Activated CD4-positive, CD25-positive, alpha-beta regulatory T cell (primary cell): Measurements from ENCODE around the gene CDCP1.
"Not testable (repeated sequence)": the region's sequence is repeated elsewhere in the genome, so short reads cannot be mapped to it uniquely, and the experiment has no call there.

Experiments used
- DNase-seq, 4 experiments: peaks; one replicate each; lab custom pipeline; 2025; lab: John Stamatoyannopoulos, UW

The CDCP1 gene

DNA sequence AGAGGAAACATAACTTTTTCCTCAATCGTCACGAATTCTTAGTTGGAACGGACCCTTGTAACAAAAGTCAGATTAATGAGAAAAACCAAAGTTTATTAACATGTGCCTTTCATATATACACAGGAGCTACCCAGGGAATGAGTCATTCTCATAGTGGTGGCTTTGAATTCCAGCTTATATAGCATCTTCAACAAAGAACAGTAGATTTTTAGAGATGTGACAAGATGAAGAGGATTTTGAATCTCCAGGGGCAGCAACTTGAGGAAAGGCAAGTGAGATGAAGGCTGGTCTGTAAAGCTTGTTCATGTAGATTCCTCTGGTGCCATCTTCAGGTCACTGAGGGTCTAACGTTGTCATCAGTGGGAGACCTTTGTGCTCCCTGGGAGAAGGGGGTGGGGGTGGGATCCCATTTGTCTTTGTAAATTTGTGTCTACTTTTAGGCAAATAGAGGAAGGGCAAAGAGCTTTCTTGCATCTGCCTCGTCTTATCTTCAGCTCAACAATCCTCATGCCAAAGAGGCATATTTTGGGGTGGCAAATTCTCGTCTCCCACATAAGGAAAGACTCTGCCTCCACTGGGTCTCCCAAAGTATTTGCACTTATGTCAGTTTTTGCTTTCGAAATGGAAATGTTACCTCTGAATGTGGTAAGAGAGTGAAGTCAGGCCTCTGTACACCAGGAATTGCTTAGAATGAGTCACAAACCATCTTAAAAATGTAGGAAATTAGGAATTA is 90.6 kb downstream of the CDCP1 start:
- DNase-seq = no peak

DNA sequence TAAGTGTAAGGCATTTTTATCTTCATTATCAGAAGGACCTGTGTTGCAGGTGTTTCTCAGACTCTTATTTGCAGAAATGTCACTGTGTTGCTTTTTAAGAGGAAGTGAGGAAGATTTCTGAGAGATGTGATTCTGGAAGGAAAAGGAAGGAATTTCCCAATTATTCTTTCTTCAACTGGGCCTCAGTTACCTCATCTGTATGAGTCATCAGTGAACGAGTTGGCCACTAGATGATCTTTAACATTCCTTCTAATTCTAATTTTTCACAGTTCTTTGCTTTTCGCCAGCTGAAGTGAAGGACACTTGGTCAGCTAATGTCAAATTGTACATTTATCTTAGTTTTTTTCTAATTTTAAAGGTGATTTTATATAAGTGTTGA is 91.2 kb downstream of the CDCP1 start:
- DNase-seq = no peak

DNA sequence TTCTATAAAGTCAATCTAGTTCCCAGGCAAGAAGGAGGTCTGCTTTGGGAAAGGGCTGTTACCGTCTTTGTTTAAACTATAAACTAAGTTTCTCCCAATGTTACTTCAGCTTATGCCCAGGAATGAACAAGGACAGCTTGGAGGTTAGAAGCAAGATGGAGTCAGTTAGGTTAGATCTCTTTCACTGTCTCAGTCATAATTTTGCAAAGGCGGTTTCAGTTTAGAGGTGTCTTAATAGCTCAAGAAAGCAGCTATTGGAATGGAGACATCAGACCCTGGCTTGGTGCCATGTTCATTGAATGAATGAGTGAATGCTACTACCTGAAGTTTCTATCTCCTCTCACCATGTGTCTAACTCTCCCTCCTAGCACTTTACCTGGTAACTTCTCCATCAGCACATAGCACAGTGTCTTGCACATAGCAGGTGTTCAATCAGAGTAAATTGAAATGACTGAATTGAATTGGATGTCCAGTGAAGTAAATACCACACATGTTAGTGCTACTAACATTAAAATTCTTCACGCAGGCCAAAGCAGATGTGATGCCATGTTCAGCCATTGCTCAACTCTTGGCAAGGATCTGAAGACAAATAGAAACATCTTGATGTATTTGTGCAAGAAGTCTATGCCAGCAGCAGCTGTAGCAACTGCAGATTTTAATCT is 91.9 kb downstream of the CDCP1 start:
- DNase-seq = no peak

DNA sequence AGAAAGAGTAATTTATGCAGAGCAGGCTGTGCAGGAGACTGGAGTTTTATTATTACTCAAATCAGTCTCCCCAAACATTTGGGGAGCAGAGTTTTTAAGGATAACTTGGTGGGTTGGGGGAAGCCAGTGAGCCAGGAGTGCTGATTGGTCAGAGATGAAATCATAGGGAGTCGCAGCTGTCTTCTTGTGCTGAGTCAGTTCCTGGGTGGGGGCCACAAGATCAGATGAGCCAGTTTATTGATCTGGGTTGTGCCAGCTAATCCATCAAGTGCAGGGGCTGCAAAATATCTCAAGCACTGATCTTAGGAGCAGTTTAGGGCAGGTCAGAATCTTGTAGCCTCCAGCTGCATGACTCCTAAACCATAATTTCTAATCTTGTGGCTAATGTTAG is 92.4 kb downstream of the CDCP1 start:
- not testable (repeated sequence) for DNase-seq

DNA sequence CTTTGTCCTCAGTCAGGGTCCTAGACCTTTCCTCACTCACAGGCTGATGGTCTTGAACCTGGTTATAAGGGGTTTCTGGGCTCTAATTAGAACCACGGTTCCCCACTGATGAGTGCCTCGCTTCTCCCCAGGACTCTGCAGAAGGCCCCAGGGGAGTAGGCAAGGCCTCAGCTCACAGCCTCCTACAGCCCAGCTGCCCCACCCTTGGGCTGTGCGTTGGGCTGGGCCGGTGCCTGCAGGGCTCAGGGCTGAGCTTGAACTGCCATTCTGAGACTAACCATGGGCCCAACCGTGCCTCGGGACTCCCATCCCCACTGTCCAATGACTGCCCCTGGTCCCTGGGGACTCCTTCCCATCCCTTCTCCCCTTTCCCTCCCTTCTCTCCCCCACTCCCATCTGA is 94.5 kb downstream of the CDCP1 start:
- DNase-seq = no peak

DNA sequence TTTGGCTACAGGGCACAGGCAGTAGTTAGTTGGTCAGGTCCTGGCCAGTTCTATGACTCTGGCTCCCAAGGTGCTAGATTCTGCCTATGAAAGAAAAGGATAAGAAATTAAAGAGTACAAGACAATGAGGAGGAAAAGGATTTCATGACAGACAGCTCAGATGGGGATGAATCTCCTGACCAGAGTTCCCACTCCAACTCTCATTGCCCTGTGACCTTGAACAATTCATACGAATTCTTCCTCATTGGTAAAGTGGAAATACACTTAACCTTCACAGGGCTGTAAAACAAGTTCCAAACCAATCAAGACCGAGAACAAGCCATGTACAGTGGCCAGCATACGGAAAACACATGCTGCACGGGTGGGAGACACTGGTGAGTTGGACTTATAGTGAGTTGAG is 96.4 kb downstream of the CDCP1 start:
- DNase-seq = no peak

DNA sequence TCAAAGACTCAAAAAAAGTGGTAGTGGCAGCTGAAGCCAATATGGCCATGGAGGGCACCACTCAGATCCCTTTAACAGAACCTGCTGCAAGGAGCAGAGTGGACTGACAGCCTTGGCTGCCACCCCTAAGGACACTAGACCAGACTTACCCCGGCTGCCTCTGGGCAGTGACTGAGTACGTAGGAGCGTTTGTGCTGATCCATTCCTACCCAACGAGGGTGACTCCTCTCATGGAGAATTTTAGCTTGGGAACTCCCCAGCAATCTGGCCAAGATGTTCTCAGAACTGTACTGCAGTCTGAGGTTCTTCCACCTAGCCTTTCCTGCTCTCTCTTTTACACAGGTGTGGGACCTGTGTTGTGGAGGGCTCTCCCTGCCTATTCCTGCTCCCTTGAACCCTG is 97.9 kb downstream of the CDCP1 start:
- no peak for DNase-seq

DNA sequence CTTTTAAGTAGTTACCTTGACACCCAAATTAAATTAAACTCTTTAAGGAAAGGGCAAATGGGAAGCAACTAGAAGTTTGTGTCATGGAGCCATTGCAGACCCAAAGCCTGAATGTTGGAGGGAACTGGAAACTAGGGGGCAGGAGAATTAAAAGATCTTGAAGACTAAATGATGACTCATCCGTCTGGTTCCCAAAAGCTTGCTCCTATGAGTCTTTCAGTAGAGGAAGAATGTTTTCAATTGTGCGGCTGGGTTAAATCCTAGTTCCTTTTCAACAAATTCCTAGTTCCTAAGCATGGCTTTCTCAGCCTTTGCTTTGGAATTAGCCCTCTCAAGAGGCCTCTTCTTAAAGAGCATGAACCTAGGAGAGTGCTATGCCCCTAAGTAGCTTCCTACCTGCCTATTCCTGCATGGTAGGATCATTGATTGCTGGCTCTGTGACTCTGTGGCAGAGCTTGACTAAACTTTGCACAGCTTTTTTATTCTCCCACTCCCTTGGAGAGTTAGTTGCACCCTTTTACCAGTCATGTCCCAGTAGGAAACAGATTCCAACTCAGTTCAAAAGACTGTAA is 102.4 kb downstream of the CDCP1 start:
- DNase-seq = no peak

DNA sequence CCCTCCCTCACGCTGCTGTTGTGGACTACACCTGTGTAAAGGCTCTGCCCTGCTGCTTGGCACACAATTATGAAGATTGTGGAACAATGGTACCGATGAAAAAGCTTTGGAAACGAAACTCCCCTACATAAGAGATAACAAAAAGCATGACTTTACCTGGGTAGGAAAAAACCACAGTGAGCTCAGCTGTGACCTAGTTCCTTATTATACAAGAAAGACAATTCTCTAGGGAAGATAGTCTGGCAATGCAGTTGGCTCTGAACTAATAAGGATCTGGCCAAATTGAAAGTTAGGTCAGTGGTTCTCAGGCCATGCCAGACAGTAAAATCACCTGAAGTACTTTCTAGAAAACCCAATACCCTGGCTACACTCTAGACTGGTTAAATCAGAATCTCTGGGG is 104.0 kb downstream of the CDCP1 start:
- no peak for DNase-seq

DNA sequence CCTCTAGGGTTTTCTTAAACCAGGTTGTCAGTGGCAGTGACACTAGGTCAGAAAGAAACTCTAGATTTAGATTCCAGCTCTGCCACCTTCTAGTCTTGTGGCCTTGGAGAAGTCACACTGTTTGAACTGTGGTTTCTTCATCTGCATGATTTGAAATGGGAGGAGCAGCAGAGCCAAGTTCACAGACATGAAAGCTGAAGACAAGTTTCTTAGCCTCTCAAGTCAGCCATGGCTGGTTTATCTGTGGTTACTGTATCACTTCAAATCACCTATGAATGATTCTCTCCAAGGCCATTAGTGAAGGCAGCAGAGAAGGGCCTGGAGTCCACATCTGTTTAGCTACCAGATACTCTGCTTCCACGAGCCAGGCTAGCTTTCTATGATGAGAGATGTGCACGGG is 104.5 kb downstream of the CDCP1 start:
- no peak for DNase-seq

DNA sequence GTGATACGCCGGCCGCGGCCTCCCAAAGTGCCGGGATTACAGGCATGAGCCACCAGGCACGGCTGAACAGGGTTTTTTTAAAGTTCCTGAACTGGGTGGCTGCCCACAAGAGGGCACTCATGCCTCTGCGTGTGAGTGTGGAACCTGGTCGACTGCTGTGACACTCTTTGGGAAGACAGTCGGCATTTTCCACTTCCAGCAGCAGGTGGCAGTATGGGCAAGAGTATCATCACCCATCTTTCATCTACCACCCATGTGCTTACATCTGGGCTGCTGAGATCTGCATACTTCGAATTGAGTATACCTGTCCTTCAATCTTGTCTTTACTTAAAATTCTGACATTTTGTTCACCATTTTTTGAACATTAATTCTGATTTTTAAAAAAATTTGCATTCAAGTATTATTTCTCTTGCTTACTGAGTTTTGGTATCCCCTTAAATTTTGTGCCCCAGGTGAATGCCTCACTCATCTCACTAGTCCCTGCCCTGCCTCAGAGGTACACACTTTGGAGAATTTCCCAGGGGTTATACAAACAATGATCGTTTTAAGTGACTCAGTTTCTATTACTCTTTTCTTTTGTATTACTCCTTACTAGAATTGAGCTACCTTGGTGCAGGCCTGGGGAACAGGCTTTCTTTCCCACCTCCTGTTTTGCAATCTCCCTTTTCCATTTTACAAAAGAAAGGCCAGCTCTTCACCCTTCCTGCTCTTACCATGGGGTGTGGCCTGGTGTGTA is 108.3 kb downstream of the CDCP1 start:
- DNase-seq = peak; percentile 75 to 87 (median 76)

DNA sequence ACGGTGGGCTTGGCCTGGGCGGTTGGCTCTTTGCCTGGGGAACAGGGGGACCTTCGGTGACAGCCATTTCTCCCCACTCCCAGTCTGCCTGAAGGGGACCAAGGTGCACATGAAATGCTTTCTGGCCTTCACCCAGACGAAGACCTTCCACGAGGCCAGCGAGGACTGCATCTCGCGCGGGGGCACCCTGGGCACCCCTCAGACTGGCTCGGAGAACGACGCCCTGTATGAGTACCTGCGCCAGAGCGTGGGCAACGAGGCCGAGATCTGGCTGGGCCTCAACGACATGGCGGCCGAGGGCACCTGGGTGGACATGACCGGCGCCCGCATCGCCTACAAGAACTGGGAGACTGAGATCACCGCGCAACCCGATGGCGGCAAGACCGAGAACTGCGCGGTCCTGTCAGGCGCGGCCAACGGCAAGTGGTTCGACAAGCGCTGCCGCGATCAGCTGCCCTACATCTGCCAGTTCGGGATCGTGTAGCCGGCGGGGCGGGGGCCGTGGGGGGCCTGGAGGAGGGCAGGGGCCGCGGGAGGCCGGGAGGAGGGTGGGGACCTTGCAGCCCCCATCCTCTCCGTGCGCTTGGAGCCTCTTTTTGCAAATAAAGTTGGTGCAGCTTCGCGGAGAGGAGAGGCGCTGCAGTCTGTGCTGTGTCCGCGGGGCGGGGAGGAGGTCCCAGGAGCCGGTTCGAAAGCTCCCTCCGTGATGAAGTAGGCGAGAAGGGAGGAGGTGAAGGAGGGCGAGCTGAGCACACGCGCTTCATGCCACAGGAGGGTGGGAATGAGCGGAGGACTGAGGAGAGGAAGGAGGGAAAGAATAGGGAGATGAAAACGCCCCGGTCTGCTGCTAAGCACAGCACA is 110.5 kb downstream of the CDCP1 start:
- no peak for DNase-seq

DNA sequence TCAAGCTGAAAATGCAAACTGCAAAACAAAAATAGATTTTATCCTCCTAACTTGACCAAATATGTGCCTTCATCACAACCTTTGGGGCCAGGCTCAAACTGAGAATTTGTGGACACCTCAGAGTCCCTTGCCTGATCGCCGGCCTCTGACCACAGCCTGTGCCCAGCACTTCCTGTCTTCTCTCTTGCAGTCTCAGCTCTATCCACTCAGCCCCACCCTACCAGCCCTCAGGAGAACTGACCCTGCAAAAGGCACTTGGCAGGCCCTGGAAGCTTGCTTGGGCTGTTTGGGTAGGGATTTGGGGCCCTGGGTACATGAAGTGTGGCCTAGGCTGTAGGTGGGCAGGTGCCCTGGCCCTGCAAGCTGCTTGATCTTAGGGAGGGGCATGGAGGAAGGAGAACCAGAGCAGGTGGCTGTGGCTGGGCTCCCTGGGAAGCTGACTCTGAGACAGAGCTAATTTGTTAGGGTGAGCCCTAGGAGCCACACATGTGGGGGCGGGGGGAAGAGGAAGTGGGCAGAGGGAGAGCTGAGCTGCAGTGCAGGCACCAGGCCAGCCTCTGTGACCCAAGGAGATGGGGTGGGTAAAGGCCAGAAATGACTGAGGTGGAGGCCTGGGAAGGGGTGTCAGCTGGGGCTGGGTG is 111.4 kb downstream of the CDCP1 start:
- no peak for DNase-seq

DNA sequence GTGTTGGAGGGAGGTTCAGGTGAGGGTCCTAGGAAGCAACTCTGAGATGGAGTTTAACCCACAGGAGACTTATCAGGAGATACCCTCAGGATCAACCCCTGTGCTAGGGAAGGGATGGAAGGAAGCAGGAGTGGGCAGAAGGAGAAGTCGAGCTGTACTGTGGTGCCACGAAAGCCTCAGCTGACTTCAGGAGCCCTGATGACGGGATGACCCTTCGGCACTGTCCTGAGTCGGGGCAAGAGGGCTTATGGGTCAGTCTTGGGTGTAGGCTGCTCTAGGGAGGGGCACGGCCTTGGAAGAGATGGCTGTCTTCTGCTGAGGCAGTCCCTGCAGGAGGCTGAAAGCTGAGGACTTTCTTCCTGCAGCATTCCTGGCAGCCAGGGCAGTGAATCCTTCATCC is 112.4 kb downstream of the CDCP1 start:
- no peak for DNase-seq
